RCC 7860 (cell line): ENCODE data around the gene RNF212.

Experiments
- DNase-seq: peaks from one replicate; pipeline ENCODE4 v3.0.0-alpha.2; 2015; ENCODE audit warnings: low spot score
- FAIRE-seq: peaks from 2 replicates; lab custom pipeline; 2012; peaks lifted over from hg19 to GRCh38; lab: Jason Lieb, UNC

RNF212 gene

GRCh38 chr4:1090465-1091440 lies 22.6 kb downstream of the RNF212 start:
- no peak for DNase-seq
- FAIRE-seq = no peak

- DNase-seq = no peak
- no peak for FAIRE-seq
Measured at GRCh38 chr4:1090036-1090435, 23.3 kb downstream of the RNF212 start.

DNA sequence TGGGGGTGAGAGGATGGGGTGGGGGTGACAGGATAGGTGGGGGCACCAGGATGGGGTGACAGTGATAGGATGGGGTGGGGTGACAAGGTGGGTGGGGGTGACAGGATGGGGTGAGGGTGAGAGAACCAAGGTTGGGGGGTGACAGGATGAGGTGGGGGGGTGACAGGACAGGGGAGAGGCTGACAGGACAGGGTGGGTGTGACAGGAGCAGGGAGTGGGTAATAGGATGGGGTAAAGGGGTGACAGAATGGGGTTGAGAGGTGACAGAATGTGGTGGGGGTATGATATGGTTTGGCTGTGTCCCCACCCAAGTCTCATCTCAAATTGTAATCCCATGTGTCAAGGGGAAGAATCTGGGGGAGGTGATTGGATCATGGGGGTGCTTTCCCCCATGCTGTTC lies 26.0 kb downstream of the RNF212 start:
- no peak for FAIRE-seq

DNA sequence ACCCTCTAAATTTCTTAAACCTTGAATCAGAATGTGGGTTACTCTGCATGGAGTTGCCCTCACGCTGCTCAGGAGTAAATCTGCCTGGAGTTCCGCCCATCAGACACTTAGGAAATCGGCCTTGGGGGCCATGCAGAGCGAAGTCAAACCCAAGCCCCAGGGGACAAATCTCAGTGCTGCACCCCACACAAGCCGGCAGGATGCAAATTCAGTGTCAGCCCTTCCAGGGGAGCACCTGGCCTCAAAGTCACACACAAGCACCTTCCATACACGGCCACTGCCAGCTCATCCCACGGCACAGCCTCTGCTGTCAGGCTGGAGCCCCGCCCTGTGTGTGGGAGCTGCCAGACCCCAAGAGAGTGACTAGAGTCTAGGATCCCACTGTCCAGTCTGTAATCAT lies 27.4 kb downstream of the RNF212 start:
- FAIRE-seq = no peak
- DNase-seq = no peak

More for the DNA sequence above, 26.0 kb downstream of the RNF212 start:
- DNase-seq = no peak

- DNase-seq (no peak), FAIRE-seq (no peak)
Measured at GRCh38 chr4:1085404-1085799, 28.0 kb downstream of the RNF212 start.

DNA sequence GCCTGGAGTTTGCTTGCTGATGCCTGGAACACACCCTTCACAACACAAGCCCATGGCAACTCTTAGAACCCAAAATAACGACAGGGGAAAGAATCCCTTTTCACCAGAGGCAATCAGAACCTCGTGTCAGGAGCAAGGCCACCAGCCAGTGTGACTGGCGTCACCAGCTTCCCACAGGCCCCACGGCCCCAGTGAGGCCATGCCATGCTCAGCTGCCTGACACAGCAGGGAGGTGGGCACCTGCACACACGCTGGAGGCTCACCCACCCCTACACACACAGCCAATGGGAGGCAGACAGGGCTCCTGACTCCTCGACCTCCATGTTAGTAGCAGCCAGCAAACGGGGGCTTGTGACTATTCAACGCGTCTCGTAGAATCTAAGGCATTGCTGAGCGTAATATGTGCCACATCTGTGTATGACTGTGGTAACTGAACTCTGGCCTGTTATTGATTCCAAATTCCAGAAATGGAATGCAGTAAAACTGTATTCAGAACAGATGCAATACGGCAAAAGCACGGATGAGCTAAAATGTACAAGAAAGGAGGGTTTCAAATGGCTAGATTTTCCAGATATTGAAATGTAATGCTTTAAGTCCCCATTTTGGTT lies 28.5 kb downstream of the RNF212 start:
- FAIRE-seq (no peak), DNase-seq (no peak)

GRCh38 chr4:1084394-1084793 lies 29.0 kb downstream of the RNF212 start:
- FAIRE-seq (no peak), DNase-seq (no peak)

GRCh38 chr4:1082215-1083182 lies 30.9 kb downstream of the RNF212 start:
- DNase-seq = peak; percentile 99
- peak; percentile 98 for FAIRE-seq

GRCh38 chr4:1081689-1082040 lies 31.7 kb downstream of the RNF212 start:
- DNase-seq (peak; percentile 53), FAIRE-seq (no peak)

DNA sequence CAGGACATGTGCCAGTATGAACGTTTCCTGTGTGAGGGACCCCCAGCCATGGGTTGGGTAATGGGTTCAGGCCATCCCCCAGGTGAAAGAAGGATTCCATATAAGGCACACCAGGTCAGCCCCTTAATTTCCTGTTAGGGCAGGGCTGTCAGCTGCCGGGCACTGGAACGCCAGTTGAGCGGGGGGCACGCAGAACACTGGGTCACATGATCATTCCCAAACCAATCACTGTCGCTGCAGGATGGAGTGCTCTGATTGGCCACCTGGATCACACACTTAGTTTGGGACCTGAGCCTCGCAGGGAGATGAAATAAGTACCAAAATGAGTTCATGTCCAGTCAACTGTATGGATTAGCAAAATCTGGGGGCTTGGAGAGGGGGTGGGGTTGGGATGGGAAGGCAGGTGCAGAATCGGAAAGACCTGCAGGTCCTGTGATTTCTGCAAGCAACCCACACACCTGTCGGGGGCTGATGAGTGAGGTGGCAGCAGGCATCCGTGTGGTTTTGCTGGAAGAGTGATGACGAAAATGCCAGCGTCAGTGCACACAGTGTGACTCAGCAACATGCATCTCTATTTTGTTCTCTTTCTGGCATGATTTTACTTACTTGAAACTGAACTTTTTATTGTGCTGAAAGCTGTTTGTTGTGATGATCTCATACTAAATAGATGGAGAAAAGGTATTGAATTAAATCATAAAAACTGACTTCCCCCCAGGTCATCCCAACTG lies 32.2 kb downstream of the RNF212 start:
- peak; percentile 66 for FAIRE-seq
- DNase-seq = peak; percentile 54

GRCh38 chr4:1080432-1080831 lies 32.9 kb downstream of the RNF212 start:
- FAIRE-seq (no peak), DNase-seq (no peak)

DNA sequence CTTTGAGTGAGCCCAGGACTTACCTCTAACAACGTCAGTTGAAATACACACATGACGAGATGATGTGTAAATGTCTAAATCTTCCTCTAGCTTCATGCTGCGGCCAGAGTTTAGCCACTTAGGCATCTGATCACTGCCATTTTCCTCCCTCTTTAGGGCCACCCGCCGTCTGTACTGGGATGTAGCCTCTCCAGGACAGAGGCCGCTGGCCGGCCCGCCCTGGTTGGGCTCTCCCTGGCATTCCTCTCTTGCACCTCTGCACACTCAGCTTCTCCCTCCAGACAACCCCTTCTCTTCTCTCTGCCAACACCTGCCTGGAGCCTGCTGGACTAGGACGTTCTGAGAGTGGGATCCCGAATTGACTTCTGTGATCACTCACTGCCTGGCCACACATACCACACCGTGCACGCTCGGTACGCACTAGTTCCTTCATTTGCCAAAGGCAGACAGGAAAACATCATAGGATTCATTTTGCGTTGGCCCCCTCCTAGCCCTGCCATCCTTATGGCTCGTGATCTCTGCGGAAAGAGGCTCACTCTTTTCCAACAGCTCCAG lies 33.6 kb downstream of the RNF212 start:
- no peak for DNase-seq
- no peak for FAIRE-seq

GRCh38 chr4:1078490-1078889 lies 34.9 kb downstream of the RNF212 start:
- DNase-seq (no peak), FAIRE-seq (no peak)

DNA sequence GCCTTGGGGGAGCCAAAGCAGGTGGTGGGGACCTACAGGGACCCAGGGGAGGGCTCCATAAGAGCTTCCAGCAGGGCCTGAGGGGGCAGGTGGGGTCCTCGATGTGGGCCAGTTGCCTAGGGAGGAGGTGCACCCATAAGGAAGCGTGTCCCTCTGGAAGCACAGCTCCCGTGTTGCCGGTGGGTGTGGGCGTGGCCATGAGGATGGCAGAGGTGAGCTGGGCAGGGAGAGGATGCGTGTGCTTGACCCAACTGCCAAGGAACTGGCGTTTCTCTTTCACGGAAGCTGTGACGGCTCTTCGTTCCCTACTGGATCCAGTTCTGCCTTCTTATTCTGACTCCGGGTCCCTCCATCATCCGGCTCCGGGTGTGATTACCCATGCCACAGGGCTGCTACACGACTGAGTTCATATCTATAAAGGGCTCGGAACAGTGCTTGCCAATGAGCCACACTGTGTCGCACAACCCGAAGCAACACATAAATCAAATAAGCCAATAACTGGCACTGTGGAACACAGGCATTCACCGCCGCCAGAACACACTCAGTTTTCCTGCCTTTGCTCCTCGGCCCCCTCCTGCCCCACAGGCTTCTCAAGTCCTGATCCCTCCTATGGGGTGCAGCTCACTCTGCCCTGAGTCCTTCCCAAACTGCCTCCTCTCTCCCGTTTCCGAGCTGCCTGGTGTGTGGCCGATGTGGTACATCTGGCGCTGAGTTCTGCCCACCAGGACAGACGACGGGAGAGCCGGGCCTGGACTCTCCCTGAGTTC lies 35.5 kb downstream of the RNF212 start:
- FAIRE-seq (no peak), DNase-seq (no peak)

DNA sequence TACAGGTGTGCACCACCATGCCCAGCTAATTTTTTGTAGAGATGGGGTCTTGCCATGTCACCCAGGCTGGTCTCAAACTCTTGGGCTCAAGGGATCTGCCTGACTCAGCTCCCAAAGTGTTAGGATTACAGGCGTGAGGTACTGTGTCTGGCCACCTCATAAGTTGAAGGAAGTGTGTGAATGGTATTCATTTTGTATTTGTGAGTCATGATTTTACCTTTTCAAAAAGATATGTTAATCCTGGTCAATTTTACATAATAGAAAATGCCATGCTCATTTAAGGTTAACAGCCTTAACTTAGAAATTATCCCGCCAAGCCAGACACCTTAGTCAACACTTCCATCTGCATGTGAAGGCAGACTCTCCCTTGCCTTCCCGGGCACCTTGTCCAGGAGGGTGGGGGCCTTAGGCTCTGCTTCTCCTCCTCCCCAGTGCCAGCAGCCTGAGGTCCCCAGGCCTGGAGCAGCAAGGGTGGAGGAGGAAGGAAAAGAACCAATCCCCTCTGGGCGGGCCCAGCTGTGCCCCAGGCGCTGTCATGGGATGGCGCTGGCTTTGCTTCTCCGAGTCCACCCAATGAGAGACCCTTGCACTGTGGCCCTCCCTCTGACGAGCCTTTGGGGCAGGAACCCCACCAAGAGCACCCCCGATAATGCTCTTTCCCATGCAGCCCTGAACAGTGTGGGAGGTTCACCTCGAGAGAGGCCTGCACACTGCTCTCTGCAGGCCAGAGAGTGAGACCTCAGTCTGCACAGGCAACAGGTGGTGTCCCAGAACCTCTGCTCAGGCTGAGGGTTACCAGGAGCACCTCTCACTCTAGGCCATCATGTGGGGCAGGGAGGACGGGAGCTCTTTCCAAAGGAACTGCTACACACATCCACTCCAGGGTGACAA lies 37.3 kb downstream of the RNF212 start:
- no peak for FAIRE-seq

GRCh38 chr4:1075225-1075624 lies 38.1 kb downstream of the RNF212 start:
- no peak for DNase-seq
- FAIRE-seq = no peak

More for the DNA sequence above, 37.3 kb downstream of the RNF212 start:
- no peak for DNase-seq

GRCh38 chr4:1074077-1074476 lies 39.3 kb downstream of the RNF212 start:
- FAIRE-seq = no peak
- DNase-seq = no peak

- FAIRE-seq = peak; percentile 73
- peak; percentile 43 for DNase-seq
Measured at GRCh38 chr4:1072830-1073446, 40.4 kb downstream of the RNF212 start.
